Choroid plexus epithelial cell (primary cell): ENCODE data around the gene APCDD1L.
"Not testable (repeated sequence)": the region's sequence is repeated elsewhere in the genome, so short reads cannot be mapped to it uniquely, and the experiment has no call there.

Experiments
- DNase-seq: peaks from one replicate; pipeline ENCODE4 v3.0.0-alpha.2; 2010; ENCODE audit warnings: low read depth
- H3K4me3 ChIP-seq: 2 replicates; pipeline ENCODE4 v1.5.1; 2011; ENCODE audit warnings: low read depth, mild to moderate bottlenecking, control low read depth, low read length, moderate library complexity
- TF ChIP-seq, protein P1 (sequence below): conservative IDR thresholded peaks from 2 replicates; pipeline ENCODE4 v1.5.1; 2011; ENCODE audit warnings: low read depth, mild to moderate bottlenecking, control low read depth, inconsistent platforms, low read length, moderate library complexity

The APCDD1L gene

DNA sequence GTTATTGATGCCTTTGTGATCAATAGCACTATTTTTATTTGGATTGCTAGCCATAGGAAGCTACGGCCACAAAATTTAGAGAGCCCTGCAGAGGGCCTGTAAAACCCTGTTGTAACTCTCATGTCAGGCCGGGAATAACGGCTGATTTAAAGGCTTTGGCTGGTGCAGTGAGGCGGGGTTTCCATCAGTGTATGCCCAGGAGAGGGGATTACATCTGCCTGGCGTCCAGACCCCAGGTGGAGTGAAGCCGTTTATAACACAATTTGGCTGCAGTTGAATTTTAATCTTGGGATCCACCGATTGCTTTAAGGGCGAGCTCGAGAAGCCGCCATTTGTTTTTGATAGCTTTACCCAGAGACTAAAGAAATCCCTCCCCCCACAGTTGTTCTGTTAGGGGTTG lies 29.1 kb upstream of the APCDD1L start:
- TF ChIP-seq, protein P1, sequence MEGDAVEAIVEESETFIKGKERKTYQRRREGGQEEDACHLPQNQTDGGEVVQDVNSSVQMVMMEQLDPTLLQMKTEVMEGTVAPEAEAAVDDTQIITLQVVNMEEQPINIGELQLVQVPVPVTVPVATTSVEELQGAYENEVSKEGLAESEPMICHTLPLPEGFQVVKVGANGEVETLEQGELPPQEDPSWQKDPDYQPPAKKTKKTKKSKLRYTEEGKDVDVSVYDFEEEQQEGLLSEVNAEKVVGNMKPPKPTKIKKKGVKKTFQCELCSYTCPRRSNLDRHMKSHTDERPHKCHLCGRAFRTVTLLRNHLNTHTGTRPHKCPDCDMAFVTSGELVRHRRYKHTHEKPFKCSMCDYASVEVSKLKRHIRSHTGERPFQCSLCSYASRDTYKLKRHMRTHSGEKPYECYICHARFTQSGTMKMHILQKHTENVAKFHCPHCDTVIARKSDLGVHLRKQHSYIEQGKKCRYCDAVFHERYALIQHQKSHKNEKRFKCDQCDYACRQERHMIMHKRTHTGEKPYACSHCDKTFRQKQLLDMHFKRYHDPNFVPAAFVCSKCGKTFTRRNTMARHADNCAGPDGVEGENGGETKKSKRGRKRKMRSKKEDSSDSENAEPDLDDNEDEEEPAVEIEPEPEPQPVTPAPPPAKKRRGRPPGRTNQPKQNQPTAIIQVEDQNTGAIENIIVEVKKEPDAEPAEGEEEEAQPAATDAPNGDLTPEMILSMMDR = no peak
- DNase-seq = no peak
- no peak overlapping the region for H3K4me3 ChIP-seq

DNA sequence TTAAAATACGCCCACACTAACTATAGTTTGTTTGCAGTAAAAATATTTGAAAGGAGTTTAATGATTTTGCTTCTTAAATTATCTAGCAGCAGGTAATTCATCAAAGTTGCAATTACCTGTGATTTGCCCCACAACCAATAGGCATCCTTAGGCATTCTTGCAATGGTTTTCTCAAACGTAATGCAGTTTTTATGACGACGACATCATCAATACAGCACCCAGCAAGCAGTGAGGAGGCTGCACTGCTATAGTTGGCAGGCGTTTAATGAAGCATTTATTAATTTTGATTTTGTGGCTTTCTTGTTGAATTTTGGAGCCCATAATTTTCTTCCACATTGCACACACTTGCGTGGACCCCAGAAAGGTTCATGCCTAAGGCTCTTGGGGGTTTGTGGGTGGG lies 28.1 kb upstream of the APCDD1L start:
- DNase-seq = no peak
- no peak overlapping the region for H3K4me3 ChIP-seq
- TF ChIP-seq, protein P1 = no peak

DNA sequence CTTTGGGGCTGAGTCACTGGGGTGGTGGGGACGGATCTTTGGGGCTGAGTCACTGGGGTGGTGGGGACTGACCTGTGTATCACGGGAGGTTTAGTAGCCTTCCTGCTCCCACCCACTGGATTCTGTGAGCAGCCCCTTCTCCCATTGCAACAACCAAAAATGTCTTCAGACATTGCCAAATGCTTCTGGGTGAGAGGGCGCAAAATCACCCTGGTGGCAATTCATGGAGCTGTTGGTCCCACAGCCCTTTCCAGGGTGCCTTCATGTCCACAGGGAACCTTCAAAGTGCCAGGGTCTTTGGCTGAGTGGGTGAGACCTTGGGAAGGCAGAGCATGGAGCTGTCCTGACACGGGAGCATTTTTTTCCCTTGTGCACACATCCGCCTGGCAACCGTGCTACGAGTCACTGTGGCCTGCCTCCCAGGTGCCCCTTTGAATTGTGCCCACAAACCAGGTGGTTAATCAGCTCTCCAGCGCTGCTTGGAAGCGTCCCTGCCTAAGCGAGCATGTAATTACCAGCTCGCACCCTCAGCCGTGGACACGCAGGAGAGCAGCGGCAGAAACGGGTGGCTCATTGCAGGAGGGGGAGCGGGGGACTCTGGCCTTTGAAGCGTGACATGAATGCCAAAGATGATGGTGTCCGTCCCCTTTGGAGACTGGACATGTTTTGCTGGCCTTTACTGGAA lies 27.4 kb upstream of the APCDD1L start:
- TF ChIP-seq, protein P1 = no peak
- DNase-seq = no peak

DNA sequence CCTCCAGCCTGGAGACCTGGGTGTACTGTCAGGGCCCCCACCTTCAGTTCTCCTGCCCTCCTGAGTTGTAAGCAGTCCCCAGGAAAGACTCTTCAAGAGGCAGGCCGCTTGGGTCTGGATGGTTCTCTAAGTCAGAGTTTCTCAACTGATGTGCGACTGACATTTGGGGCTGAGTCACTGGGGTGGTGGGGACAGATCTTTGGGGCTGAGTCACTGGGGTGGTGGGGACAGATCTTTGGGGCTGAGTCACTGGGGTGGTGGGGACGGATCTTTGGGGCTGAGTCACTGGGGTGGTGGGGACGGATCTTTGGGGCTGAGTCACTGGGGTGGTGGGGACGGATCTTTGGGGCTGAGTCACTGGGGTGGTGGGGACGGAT lies 26.8 kb upstream of the APCDD1L start:
- not testable (repeated sequence) for DNase-seq, H3K4me3 ChIP-seq

More for the DNA sequence above, 27.4 kb upstream of the APCDD1L start:
- no peak overlapping the region for H3K4me3 ChIP-seq

DNA sequence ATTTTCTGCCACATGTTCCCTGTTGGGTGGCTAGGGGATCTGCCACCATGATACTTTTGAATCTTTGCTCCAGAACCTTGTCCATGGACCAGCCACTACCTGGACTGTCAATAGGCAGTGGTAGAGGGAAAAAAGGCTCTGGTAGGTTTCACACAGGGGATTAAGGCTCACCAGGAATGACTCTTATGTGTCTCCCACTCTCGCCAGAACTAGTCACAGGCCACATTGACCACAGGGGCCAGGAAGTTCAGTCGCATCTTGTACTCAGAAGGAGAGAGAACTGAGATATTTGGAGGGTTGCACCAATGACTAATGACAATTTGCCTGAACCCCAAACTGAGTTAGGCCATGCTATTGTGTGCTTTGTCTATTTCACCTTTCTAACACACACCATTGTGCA lies 23.6 kb upstream of the APCDD1L start:
- DNase-seq = no peak
- TF ChIP-seq, protein P1 = no peak
- H3K4me3 ChIP-seq = no peak overlapping the region

DNA sequence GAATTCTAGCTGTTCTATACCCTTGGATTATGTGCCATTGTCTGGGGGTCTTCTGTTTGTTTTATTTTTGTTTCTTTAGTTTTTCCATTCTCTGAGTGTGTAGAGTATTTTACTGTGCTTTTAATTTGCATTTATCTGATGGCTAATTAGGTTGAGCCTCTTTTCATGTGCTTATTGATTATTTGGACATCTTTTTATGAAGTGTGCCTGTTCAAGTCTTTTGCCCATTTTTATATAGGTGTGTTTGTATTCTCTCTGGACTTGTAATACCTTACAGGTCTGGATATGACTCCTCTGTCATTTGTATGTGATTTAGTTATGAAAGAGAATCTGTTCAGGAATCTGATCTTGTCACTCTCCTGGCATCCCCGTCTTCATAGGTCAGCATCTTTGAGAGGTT lies 22.6 kb upstream of the APCDD1L start:
- no peak overlapping the region for H3K4me3 ChIP-seq
- DNase-seq = no peak
- TF ChIP-seq, protein P1 = no peak

DNA sequence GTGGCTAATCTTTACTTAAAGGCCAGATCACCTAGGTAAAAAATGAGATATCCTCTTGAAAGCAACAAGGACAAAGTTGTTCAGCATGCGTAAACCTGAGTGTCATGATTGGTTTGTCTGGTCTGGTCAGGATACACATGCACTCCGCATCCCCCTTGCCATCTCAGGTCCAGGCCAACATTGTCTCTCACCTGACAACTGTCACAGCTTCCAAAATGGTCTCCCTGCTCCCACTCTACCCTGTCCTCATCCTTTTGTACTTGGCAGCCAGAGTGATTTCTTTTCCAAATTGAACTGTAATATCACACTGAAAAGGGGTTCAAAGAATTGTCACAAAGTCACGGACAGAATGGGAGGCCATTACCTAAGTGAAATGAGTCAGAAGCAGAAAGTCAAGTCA lies 21.1 kb upstream of the APCDD1L start:
- no peak for DNase-seq
- no peak overlapping the region for H3K4me3 ChIP-seq
- TF ChIP-seq, protein P1 = no peak
